ENCODE results near the gene UBE2O. TPM values are rescaled to one million over a fixed set of nuclear protein-coding genes. Genes with fewer than 3 reads are reported as not detected.

UBE2O gene
- total RNA-seq, 1 experiment from 2014 or later: 57.4 TPM

DNA sequence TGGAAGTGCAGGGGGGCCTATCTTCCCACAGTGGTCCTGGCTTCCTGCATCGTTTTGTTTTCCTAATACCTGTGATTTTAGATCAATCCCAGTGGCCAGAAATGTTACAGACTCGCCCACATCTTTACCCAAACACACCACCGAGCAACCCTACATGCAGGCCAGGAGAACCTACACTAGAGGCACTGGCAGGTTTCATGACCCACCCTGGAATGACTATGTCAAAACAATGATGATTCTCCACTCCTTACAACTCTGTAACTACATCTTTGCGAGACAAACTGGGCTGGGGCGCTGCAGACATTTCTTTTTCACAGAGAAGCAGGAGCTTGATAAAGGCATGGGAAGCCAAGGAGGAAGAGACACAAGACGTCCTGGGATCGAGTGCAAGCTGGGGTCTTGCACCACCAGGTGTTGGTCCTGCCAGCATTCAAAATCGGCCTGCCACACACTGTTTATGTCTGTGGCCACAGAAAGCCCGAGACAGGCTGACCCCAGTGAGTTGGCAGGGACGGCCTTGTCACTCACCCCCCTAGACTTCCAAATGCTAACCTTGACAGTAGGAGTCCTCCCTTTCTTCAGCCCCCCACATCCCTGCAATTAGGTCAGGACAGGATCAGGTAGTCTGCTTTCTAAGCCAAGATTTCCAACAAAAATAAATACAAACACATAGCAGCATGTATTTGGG is 32.5 kb downstream of the UBE2O start:
- ChIA-PET POLR2A (ENCODE audit: low non-redundant PET) (no interaction called here), CTCF (no interaction called here)
- Histone ChIP-seq H3K9me3 (ENCODE audit: low read depth, low read length, poor library complexity, severe bottlenecking) (no peaks in the 10 kb centered on the region), H3K27ac (ENCODE audit: low read depth, low read length, poor library complexity, severe bottlenecking) (no peak overlapping the region), H3K27me3 (replicated peaks; ENCODE audit: insufficient read depth, low read depth, low read length, poor library complexity) (no peaks in the 10 kb centered on the region), H3K4me3 (ENCODE audit: low read depth, low read length, poor library complexity, severe bottlenecking) (no peak overlapping the region), H3K4me1 (ENCODE audit: insufficient read depth, low read length, poor library complexity, severe bottlenecking) (peaks cover 14% of the 10 kb centered on the region), H3K36me3 (ENCODE audit: insufficient read depth, low read length, poor library complexity, severe bottlenecking) (no peaks in the 10 kb centered on the region)
- intact Hi-C loops (cut with micrococcal nuclease; ENCODE audit: unreplicated experiment): no loop called here
- TF ChIP-seq EZH2 (IDR thresholded peaks at IDR 0.05; ENCODE audit: borderline replicate concordance, low read depth, low read length, poor library complexity, severe bottlenecking): no peak
- TF ChIP-seq, protein P1, sequence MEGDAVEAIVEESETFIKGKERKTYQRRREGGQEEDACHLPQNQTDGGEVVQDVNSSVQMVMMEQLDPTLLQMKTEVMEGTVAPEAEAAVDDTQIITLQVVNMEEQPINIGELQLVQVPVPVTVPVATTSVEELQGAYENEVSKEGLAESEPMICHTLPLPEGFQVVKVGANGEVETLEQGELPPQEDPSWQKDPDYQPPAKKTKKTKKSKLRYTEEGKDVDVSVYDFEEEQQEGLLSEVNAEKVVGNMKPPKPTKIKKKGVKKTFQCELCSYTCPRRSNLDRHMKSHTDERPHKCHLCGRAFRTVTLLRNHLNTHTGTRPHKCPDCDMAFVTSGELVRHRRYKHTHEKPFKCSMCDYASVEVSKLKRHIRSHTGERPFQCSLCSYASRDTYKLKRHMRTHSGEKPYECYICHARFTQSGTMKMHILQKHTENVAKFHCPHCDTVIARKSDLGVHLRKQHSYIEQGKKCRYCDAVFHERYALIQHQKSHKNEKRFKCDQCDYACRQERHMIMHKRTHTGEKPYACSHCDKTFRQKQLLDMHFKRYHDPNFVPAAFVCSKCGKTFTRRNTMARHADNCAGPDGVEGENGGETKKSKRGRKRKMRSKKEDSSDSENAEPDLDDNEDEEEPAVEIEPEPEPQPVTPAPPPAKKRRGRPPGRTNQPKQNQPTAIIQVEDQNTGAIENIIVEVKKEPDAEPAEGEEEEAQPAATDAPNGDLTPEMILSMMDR (conservative IDR thresholded peaks at IDR 0.05; ENCODE audit: low read depth, low read length): no peak
- BruUV-seq (replicated peaks): no TSS peak
- DNase-seq (ENCODE audit: low spot score): no peak

DNA sequence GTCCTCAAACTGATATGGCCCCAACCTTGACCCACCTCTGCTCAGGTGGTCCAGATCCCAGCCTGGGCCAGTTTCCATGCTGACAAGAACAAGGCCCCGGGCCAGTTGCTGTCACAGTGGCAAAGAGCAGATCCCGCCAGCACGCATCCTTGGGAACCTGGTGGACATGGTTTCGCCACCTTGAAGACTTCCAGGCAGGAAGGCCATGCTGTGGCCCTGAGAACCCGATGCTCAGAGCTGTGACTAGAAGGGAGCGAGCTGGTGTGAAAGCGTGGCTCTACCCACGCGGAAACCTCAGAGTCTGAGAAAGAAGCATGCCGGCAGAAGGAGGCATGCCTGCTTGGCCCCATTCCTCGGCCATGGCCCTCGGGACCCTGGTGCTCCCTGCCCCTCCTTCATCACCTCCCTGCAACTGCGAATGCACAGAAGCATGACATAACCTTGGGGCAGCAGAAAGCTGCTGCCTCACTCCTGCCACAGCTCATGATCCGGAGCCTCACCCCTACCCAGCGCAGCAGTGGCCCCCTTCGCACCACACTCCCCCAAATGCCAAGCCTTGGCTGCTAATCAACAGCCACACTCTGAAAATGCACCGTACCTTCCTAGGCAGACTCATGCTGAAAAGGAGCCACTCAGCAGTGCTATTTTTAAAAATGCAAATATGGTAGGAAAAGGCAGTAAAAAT is 33.2 kb downstream of the UBE2O start:
- POLR2A ChIA-PET (ENCODE audit: low non-redundant PET): no interaction called here
- no peak overlapping the region for H3K27ac ChIP-seq (ENCODE audit: low read depth, low read length, poor library complexity, severe bottlenecking)
- intact Hi-C loops (cut with micrococcal nuclease; ENCODE audit: unreplicated experiment): no loop called here

DNA sequence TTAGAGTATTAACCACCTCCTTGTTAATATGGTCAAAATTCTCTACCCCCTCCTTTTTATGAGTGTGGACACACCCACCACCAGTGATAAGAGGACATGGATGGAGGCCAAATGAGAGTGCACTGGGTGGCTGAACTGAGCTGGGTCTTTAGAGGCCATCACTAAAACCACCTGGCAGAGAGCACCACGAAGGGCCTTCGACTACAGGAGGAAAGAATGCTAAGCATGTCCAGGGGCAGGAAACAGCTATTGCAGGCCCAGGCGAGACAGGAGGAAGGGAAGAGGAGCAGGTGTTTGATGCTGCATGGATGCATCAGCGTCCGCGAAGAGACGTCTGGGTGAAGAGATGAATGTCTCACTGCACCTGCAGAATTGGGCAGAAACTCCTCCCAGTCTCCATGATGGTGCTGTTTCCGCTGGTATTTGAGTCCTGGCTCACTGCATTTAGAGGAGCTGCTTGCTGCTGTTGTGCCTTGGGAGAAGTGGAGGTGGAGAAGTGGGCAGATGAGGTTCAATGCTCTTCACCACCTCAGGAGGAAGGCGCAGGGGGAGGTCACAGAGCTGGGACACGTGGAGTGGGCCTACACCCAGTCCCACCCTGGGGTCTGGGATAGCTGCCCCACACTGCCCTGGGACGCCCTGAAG is 35.3 kb downstream of the UBE2O start:
- DNase-seq (ENCODE audit: low spot score): no peak
- H3K36me3 ChIP-seq (ENCODE audit: insufficient read depth, low read length, poor library complexity, severe bottlenecking): no peaks in the 10 kb centered on the region
- POLR2A ChIA-PET (ENCODE audit: low non-redundant PET): no interaction called here
- H3K4me1 ChIP-seq (ENCODE audit: insufficient read depth, low read length, poor library complexity, severe bottlenecking): peaks cover 19% of the 10 kb centered on the region
- BruUV-seq (replicated peaks): no TSS peak
- CTCF ChIA-PET: interaction anchor here (0.6 kb wide), 1 partner anchor 114 kb away, joined by 11 read pairs; no protein-coding TSS in a partner anchor
- intact Hi-C loops (cut with micrococcal nuclease; ENCODE audit: unreplicated experiment): no loop called here
- no peak for TF ChIP-seq EZH2 (IDR thresholded peaks at IDR 0.05; ENCODE audit: borderline replicate concordance, low read depth, low read length, poor library complexity, severe bottlenecking)
- TF ChIP-seq, protein P1 (conservative IDR thresholded peaks at IDR 0.05; ENCODE audit: low read depth, low read length): no peak
- H3K4me3 ChIP-seq (ENCODE audit: low read depth, low read length, poor library complexity, severe bottlenecking): no peak overlapping the region
- H3K9me3 ChIP-seq (ENCODE audit: low read depth, low read length, poor library complexity, severe bottlenecking): no peaks in the 10 kb centered on the region
- no peak overlapping the region for H3K27ac ChIP-seq (ENCODE audit: low read depth, low read length, poor library complexity, severe bottlenecking)
- H3K27me3 ChIP-seq (replicated peaks; ENCODE audit: insufficient read depth, low read depth, low read length, poor library complexity): no peaks in the 10 kb centered on the region

More for the DNA sequence above, 33.2 kb downstream of the UBE2O start:
- Histone ChIP-seq H3K27me3 (replicated peaks; ENCODE audit: insufficient read depth, low read depth, low read length, poor library complexity) (no peaks in the 10 kb centered on the region), H3K9me3 (ENCODE audit: low read depth, low read length, poor library complexity, severe bottlenecking) (no peaks in the 10 kb centered on the region), H3K36me3 (ENCODE audit: insufficient read depth, low read length, poor library complexity, severe bottlenecking) (no peaks in the 10 kb centered on the region), H3K4me1 (ENCODE audit: insufficient read depth, low read length, poor library complexity, severe bottlenecking) (peaks cover 14% of the 10 kb centered on the region), H3K4me3 (ENCODE audit: low read depth, low read length, poor library complexity, severe bottlenecking) (no peak overlapping the region)
- no TSS peak for BruUV-seq (replicated peaks)
- TF ChIP-seq EZH2 (IDR thresholded peaks at IDR 0.05; ENCODE audit: borderline replicate concordance, low read depth, low read length, poor library complexity, severe bottlenecking): no peak
- TF ChIP-seq, protein P1 (conservative IDR thresholded peaks at IDR 0.05; ENCODE audit: low read depth, low read length): no peak
- DNase-seq (ENCODE audit: low spot score): no peak
- CTCF ChIA-PET: no interaction called here
